D721Med (cell line): ENCODE data around the gene DUSP22.

Experiments
- DNase-seq: peaks from one replicate; pipeline ENCODE4 v3.0.0; 2011; ENCODE audit warnings: low spot score; ENCODE audit not compliant: insufficient read length
- FAIRE-seq: peaks from 2 replicates; lab custom pipeline; 2011; peaks lifted over from hg19 to GRCh38; lab: Jason Lieb, UNC
- CTCF ChIP-seq: IDR thresholded peaks from 2 replicates; pipeline ENCODE4 v1.5.1; 2012; ENCODE audit warnings: mild to moderate bottlenecking, control low read depth; ENCODE audit not compliant: insufficient read depth; ENCODE audit errors: missing control alignments

DUSP22 gene

GRCh38 chr6:313087-313486 lies 20.8 kb downstream of the DUSP22 start:
- DNase-seq (no peak), FAIRE-seq (no peak)
- TF ChIP-seq CTCF = no peak

GRCh38 chr6:313917-314316 lies 21.6 kb downstream of the DUSP22 start:
- TF ChIP-seq CTCF = no peak
- no peak for FAIRE-seq
- no peak for DNase-seq

GRCh38 chr6:314377-314776 lies 22.1 kb downstream of the DUSP22 start:
- no peak for FAIRE-seq
- TF ChIP-seq CTCF = no peak

GRCh38 chr6:315226-315625 lies 22.9 kb downstream of the DUSP22 start:
- no peak for TF ChIP-seq CTCF
- FAIRE-seq = no peak
- no peak for DNase-seq

More at GRCh38 chr6:314377-314776, 22.1 kb downstream of the DUSP22 start:
- DNase-seq = no peak

GRCh38 chr6:315921-316752 lies 23.9 kb downstream of the DUSP22 start:
- no peak for FAIRE-seq
- no peak for TF ChIP-seq CTCF
- DNase-seq = no peak

- FAIRE-seq (no peak), DNase-seq (no peak)
- TF ChIP-seq CTCF = no peak
Measured at GRCh38 chr6:316753-317038, 24.4 kb downstream of the DUSP22 start.

GRCh38 chr6:317060-317447 lies 24.8 kb downstream of the DUSP22 start:
- no peak for TF ChIP-seq CTCF
- DNase-seq (no peak), FAIRE-seq (no peak)
